ENCODE data around the gene SPATA1.

DNA sequence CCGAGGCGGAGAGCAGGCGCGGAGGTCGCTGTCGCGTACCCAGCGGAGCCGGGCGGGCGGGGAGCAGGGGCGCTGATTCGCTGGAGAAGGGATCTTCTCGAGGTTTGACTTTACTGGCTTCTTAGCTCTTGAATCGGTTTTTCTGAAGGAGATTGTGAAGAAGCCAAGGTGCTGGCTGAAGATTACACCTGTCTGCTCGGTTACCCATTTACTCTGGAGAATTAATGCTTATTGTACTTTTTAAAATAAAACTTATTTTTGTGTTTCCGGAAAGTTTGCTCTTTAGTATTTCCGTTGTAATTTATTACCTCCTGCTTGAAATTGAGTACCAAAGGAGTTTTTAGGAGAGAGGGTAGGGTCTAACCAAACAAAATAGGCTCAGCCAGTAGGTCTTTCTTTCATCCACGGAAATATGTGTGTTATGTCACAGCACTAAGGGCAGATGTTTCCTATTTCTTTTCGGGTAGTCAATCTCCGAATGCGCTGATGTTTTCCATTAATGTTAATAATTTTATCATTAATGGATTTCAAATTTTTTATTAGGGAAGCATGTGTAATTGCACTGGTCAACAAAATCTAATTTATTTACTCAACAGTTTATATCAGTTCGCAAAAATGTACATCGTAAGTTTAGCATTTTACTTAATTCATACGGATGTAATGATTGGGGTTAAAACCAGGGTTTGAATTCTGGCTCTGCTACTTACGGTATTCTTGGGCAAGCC lies 705 bp downstream of the SPATA1 start:
- TF ChIP-seq, protein P1, sequence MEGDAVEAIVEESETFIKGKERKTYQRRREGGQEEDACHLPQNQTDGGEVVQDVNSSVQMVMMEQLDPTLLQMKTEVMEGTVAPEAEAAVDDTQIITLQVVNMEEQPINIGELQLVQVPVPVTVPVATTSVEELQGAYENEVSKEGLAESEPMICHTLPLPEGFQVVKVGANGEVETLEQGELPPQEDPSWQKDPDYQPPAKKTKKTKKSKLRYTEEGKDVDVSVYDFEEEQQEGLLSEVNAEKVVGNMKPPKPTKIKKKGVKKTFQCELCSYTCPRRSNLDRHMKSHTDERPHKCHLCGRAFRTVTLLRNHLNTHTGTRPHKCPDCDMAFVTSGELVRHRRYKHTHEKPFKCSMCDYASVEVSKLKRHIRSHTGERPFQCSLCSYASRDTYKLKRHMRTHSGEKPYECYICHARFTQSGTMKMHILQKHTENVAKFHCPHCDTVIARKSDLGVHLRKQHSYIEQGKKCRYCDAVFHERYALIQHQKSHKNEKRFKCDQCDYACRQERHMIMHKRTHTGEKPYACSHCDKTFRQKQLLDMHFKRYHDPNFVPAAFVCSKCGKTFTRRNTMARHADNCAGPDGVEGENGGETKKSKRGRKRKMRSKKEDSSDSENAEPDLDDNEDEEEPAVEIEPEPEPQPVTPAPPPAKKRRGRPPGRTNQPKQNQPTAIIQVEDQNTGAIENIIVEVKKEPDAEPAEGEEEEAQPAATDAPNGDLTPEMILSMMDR (IDR thresholded peaks at IDR 0.05) = no peak
- no peak for TF ChIP-seq POLR2A (IDR thresholded peaks at IDR 0.05)
- TF ChIP-seq EP300 (IDR thresholded peaks at IDR 0.05) = no peak
